Fibroblast of the aortic adventitia (primary cell): Measurements from ENCODE around the gene SUCLG1. TPM values are rescaled to one million over a fixed set of nuclear protein-coding genes. Genes with fewer than 3 reads are reported as not detected.

Experiments used
- DNase-seq: peaks from one replicate; pipeline ENCODE4 v3.0.0-alpha.2; 2010; ENCODE audit warnings: low read depth
- H3K4me3 ChIP-seq: 2 replicates; pipeline ENCODE4 v1.5.1; 2011; ENCODE audit warnings: low read depth, mild to moderate bottlenecking, control low read depth, low read length, moderate library complexity
- total RNA-seq: library from RNA; depleted of rRNA; stranded (reverse); fragments of >200 nt; gene quantifications from 2 replicates; pipeline ENCODE4 v1.2.3, GENCODE V29; 2012; ENCODE audit warnings: low replicate concordance
- TF ChIP-seq, protein P1 (sequence below): IDR thresholded peaks from 2 replicates; pipeline ENCODE4 v1.5.1; 2011; ENCODE audit warnings: mild to moderate bottlenecking, low read length, control low read depth, inconsistent platforms; ENCODE audit not compliant: insufficient read depth

SUCLG1 gene
- 31.1 and 44.9 TPM in 2 replicates for total RNA-seq

DNA sequence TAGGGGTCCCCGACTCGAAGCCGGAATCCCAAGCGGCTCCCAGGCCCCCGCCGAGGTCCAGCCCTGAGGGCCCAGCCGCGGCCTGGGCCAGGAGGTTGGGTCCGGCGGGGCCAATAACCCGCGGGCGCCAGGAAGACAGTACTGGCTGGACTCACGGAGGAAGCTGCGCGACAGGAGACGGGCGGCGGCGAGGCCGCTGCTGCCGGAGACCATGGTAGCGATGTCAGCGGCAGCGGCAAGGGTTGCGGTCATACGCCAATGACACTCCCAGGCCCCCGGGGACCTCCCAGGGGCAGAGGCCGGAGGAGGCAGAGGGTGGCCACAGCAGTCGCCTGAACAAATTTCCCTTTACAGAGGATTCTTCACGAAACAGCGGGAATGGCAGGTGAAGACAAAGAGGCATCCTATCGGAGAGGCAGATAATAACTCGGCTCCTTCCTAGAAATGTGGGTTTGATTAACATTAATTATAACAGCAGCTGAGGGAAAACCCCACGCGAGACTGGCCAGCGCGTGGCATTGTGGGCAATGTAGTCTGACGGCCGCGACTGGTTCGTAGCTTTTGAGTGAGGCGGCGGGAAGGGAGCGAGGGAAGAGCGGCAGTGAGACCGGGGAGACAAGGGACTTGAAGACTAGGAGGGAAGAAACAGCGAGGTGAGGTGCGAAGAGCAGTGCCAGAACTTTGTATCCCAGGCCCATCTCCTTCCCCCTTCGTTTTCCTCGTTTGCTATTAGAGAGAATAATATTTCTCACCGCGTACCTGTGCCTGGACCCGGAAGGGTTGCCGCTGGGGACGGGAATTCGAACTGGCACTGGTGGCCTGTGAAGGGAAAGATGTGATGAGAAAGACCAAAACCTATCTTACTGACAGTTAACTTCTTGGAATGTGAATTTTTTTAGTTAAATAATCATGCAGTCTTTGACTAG lies at the start of gene SUCLG1:
Gene SUCLG1, minus strand, starts transcription at position 263 of the 926 bp plus-strand sequence. Its CDS starts 11 bp downstream, at position 252.
- TF ChIP-seq, protein P1, sequence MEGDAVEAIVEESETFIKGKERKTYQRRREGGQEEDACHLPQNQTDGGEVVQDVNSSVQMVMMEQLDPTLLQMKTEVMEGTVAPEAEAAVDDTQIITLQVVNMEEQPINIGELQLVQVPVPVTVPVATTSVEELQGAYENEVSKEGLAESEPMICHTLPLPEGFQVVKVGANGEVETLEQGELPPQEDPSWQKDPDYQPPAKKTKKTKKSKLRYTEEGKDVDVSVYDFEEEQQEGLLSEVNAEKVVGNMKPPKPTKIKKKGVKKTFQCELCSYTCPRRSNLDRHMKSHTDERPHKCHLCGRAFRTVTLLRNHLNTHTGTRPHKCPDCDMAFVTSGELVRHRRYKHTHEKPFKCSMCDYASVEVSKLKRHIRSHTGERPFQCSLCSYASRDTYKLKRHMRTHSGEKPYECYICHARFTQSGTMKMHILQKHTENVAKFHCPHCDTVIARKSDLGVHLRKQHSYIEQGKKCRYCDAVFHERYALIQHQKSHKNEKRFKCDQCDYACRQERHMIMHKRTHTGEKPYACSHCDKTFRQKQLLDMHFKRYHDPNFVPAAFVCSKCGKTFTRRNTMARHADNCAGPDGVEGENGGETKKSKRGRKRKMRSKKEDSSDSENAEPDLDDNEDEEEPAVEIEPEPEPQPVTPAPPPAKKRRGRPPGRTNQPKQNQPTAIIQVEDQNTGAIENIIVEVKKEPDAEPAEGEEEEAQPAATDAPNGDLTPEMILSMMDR = no peak
- peak; percentile 79 for DNase-seq

DNA sequence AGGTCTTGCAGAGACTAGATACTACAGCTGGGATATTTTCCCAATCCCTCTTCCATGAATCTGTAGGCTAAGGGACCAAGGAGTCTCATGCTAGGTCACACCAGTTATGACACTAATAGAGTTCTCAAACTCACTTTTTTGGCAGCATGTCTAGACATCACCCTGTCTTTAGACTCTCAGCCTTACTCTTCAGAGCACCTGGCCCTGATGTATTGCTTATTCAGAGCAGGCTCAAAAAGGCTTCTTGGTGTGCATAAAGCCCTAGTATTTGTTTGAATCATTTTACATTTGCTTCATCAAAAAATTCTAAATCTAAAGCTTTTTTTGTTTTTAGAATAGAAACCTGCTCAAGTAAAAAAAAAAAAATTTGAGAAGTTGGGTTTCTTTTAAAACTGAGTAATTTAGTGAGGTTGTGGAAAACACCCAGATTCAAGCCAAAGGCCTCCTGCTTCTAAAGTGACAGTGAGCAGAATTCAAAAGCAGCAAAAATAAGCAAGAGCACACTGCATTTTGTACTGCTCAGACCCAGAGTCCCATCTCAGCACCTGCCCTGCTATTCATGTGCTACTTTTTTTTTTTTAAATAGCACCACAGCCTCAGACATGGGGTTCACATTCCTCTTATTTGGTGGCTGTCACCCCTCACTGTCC lies 39.2 kb upstream of the SUCLG1 start:
- no peak for DNase-seq
- TF ChIP-seq, protein P1 = no peak
- H3K4me3 ChIP-seq = no peak overlapping the region

More for the DNA sequence above, at the start of gene SUCLG1:
- H3K4me3 ChIP-seq = peak within 1 kb of the TSS; percentile 97

DNA sequence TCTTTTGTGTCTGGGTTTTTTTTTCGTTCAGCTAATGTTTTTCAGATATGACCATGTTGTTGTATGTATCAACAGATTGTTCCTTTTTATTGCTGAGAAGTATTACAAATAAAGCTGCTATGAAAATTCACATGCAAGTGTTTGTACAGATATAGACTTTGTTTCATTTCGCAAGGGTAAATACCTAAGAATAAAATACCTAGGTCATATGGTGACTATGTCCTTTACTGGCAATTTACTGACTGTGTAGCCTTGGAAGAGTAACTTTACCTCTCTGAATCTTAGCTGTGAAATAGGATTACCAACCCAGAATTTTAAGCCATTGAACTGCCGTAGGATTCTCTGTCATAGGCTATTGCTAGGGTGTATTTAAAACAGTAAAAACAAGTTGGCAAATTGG lies 38.2 kb upstream of the SUCLG1 start:
- H3K4me3 ChIP-seq = no peak overlapping the region
- no peak for DNase-seq
- TF ChIP-seq, protein P1 = no peak

DNA sequence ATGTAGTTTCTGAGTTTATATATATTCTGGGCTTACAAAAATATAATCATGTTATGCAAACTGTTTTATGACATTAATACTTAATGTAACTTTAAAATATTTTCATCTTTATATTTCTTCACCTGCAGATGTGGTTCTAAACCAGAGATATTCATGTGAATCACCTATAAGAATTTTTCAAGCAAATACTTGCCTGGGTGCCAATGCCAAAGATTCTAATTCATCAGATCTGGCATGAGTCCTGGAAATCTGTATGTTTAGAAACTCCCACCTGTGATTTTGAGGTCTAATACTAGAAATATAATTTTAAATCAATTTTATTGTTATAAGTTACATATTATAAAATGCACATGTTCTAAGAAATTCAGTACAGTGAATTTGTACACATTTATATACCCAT lies 37.3 kb upstream of the SUCLG1 start:
- no peak overlapping the region for H3K4me3 ChIP-seq
- TF ChIP-seq, protein P1 = no peak

DNA sequence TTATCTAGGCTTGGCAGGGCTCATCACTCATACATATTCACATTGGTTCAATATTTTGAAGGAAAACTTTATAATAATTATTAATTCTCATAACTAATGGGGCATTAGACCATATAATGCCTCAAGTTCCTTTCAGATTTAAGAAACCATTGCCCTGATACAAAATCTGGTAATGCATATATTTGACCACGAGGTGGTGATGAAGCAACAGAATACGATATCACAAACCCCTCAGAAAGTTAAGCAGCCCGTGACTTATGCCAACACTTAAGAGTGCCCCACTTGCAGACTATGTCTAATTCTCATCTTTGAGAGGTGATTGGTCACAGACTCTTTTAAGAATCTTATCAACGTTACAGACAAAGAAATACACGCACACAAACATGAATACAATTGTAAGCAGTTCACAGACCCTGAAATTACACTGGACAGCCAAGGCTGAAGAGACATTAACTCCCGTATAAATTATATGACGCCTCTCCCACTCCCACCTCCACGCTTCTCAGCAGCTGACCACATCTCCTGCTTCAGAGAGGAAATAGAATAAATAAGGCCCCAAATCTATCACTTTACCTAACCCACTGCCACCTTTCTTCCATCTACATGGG lies 36.6 kb upstream of the SUCLG1 start:
- TF ChIP-seq, protein P1 = peak; percentile 64

More for the DNA sequence above, 37.3 kb upstream of the SUCLG1 start:
- DNase-seq = no peak

DNA sequence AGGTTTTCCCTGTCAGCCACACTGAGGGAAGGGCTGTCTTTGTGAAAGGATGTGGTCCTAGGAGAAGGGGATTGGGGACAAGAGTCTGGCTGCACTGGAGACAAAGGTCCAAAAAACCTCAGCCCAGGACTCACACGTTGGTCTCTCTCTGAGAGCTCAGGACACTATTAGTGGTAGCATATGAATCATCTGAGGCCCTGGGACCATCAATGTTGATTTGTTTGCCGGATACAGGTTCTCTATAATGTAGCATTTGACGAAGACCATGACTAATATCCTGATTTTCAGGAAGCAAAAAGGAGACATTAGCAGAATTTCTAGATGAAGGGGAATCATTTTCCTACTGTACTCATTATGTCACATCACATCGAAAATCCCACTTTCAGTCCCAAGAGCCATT lies 35.0 kb upstream of the SUCLG1 start:
- TF ChIP-seq, protein P1 = no peak
- no peak for DNase-seq
- no peak overlapping the region for H3K4me3 ChIP-seq

More for the DNA sequence above, 36.6 kb upstream of the SUCLG1 start:
- H3K4me3 ChIP-seq = no peak overlapping the region
- DNase-seq = peak; percentile 86
